GM12864 (cell line): ENCODE measurements around the gene CATSPERD.

Experiments
- DNase-seq: peaks from one replicate; pipeline ENCODE4 v3.0.0-alpha.2; 2011; ENCODE audit warnings: low read depth
- H3K4me3 ChIP-seq: 2 replicates; pipeline ENCODE4 v1.5.1; 2011; ENCODE audit warnings: mild to moderate bottlenecking, low read depth, low read length, control low read depth
- TF ChIP-seq, protein P1 (sequence below): IDR thresholded peaks from 2 replicates; pipeline ENCODE4 v1.5.1; 2011; ENCODE audit warnings: low read depth, mild to moderate bottlenecking, moderate library complexity, low read length, control low read depth, inconsistent platforms; ENCODE audit errors: missing control alignments

Gene CATSPERD

GRCh38 chr19:5695649-5696195, 24.7 kb upstream of the CATSPERD start:
- no peak overlapping the region for H3K4me3 ChIP-seq
- TF ChIP-seq, protein P1, sequence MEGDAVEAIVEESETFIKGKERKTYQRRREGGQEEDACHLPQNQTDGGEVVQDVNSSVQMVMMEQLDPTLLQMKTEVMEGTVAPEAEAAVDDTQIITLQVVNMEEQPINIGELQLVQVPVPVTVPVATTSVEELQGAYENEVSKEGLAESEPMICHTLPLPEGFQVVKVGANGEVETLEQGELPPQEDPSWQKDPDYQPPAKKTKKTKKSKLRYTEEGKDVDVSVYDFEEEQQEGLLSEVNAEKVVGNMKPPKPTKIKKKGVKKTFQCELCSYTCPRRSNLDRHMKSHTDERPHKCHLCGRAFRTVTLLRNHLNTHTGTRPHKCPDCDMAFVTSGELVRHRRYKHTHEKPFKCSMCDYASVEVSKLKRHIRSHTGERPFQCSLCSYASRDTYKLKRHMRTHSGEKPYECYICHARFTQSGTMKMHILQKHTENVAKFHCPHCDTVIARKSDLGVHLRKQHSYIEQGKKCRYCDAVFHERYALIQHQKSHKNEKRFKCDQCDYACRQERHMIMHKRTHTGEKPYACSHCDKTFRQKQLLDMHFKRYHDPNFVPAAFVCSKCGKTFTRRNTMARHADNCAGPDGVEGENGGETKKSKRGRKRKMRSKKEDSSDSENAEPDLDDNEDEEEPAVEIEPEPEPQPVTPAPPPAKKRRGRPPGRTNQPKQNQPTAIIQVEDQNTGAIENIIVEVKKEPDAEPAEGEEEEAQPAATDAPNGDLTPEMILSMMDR: no peak
- DNase-seq: no peak

DNA sequence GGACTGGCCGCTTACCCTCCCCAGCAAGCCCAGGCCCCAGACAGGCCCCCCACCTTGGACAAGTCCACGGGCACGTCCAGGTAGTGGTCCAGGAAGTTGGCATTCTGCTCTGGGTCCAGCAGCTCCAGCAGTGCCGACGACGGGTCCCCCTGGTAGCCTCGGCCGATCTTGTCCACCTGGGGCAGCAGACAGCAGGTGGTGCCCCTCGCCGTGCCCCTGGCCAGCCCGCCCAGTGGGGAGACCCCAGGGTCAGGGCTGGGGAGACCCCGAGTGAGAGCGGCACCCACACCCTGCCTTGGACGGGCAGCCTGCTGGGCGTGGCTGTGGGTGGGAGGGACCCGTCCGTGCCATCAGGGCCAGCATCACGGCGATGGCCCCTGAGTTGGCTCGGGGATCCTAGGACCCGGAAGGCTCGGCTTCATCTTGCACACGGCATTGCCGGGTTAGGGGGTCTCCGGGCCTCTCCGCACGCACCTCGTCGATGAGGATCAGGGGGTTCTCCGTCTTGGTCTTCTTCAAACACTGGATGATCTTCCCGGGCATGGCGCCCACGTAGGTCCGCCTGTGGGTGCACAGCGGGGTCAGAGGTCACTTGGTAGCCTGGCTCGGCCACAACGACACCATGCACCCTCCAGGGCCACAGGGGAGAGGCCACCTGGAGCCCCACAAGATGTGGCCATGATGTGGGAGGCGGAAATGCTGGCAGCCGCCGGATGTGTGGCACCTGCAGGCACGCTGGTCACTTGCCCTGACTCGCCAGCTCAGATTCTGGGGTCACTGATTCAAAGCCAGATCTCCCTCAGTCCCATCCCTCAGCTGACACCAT, 24.0 kb upstream of the CATSPERD start:
- TF ChIP-seq, protein P1: no peak
- DNase-seq: no peak
- H3K4me3 ChIP-seq: no peak overlapping the region

DNA sequence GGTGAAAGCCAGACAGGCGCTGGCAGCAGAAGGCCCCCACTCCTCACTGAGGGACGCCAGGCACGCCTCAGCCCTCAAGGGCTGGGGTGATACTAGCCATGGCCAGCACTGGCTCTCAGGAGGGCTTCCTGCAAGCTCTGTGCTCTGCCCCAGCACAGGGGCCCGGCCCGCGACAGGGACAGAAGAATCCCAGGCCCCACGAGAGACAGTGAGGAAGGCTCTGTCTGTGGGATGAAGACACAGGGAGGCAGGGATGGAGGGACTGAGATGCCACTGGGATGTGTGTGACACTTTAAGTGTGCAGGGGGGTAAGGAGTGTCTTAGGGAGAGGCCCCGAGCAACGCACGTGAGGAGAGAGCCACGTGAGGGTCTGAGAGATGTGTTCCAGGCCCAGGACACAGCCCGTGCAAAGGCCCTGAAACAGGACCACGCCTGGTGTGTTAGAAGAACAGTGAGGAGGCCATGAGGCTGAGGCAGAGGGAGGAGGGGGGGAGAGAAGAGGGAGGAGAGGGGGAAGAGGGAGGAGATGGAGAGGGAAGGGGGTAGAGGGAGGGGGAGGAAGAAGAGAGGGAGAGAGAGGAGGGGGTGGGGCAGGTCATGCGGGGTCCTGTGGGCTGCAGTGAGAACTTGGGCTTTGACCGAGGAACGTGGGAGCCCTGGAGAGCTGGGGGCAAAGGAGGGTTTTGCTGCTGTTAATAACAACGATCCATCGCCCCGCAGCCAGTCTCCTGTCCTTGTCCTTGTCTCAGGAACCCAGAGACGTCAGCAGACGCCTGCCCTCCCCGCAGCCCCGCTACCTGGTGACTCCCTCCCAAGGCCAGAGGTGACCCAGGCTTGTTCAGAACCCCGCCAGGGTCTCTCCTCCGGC, 23.2 kb upstream of the CATSPERD start:
- TF ChIP-seq, protein P1: no peak
- DNase-seq: no peak

GRCh38 chr19:5697890-5698634, 22.4 kb upstream of the CATSPERD start:
- TF ChIP-seq, protein P1: no peak
- H3K4me3 ChIP-seq: no peak overlapping the region
- DNase-seq: no peak

More for the DNA sequence above, 23.2 kb upstream of the CATSPERD start:
- H3K4me3 ChIP-seq: no peak overlapping the region

- no peak for DNase-seq
- H3K4me3 ChIP-seq: no peak overlapping the region
- TF ChIP-seq, protein P1: no peak
Measured at GRCh38 chr19:5698635-5699422, 21.6 kb upstream of the CATSPERD start.
